Fibroblast of skin of left quadriceps (primary cell): ENCODE results near the gene MED12L.
"Not testable (repeated sequence)": the region's sequence is repeated elsewhere in the genome, so short reads cannot be mapped to it uniquely, and the experiment has no call there.

Experiments used
- DNase-seq, 2 experiments: peaks; one replicate each; pipeline ENCODE4 v3.0.0-alpha.2; 2013; ENCODE audit warnings: low read depth in 2 of 2

Gene MED12L

DNA sequence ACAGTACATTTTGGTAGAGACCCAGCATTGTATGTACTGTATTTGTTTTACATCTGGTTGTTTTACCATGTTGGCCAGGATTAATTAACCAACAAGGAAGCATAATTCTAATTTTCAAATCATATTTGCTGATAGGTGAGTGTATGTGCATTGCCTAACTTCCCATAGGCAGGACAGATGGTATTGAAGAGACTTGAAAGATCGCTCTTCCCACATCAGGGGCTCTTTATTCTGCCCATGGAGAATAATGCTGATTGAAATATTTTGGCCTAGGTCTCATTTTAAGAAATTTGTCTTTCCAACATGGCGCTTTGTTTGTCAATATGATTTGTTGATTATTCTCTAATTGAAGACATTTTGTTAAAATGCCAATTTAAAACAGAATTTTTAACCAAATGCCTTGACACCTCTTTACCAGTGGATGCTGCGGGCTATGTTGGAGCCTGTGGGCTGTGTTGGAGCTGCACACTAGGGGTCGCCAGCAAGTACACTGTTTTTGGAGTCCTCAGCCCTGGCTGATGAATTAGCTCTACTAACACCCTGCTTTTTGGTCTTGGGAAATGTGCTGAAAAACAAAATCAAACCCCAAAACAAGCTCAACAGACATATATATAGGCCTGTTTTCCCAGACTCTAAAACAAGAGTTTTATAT, 293.7 kb downstream of the MED12L start:
- no peak for DNase-seq

DNA sequence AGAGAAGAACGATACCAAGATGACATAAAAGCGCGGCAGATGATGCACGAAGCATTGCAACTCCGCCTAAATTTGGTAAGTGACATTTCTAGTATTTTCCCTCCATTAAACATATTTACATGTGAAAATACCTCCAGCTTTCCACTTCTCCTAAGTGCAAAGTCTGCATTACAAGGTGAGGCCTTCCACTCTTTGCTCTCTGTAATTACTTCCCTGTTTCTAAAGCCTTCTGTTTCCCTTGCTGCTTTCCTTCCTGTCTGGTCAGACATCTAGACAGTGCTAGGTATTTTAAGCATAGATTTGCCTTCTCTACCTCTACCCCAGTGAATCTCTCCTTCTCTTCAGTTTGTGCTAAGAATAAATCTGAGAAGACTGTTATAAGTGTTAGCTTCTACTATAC, 297.2 kb downstream of the MED12L start:
- DNase-seq: no peak

DNA sequence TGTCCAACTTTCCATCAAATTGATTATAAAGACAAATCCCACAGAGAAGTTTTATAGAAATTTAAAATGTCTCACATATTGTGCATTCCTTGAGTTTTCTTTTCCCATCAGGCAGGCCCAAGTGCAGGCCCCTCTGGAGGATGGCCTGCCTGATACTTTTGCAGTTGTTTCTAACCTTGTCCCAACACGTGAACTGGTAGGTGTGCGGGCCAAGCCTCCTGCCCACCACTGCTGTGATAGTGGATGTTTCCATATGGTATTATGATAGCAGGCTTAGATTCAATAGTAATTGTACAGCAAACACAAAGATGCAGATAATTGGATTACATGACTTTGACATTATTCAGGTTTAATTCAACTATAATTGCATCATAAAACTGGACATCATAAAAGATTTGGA, 297.6 kb downstream of the MED12L start:
- DNase-seq: no peak

DNA sequence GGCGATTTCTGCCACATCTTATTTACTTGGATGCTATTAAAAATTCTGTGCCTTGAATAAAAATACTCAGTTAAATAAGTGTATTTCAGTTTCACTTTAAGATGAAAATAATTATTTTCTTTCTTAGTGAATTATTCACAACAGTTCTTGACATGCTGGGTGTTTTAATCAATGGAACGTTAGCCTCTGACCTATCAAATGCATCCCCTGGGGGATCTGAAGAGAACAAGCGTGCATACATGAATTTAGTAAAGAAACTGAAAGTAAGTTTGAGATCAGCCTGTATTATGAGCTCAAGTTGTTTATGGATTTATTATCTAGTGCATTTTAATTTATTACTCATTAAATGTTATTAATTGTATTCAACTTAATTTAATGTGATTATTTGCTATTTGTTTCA, 298.5 kb downstream of the MED12L start:
- no peak for DNase-seq

DNA sequence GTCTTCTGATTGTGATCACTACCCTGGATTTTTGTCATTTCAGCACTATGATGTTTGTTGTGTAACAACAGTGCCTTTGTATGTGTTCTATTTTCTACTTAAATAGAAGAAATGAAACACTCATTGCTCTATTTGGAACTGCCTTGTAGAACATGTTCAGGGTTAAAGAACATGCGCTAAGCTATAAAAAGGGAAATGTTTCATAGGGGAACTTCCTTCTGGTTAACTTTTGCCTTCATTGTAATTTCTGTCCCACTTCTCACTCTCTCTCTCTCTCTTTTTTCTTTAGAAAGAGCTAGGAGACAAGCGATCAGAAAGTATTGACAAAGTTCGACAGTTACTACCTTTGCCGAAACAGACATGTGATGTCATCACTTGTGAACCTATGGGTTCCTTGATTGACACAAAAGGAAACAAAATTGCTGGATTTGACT, 299.3 kb downstream of the MED12L start, which contains the start of gene P2RY12:
Gene P2RY12, minus strand, starts transcription at position 13 of the 434 bp plus-strand sequence. CDS start 45,908 bp downstream, outside the sequence.
- DNase-seq: no peak

DNA sequence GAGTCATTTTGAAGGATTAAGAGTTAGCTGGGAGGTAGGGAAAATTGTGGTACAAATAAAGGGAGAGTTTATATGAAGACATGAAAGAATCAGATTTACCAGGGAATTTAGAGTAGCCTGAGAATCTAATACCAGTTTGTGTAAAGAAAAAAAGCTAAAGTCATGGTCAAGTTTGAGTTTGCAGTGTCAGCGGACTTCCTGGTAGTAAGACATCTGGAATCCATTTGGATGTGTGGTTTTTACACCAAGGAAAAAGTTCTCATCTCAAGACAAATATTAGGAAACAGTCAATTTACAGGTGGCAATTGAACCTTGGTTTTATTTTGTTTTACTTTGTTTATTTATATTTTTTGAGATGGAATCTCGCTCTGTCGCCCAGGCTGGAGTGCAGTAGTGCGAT, 300.6 kb downstream of the MED12L start:
- no peak for DNase-seq

DNA sequence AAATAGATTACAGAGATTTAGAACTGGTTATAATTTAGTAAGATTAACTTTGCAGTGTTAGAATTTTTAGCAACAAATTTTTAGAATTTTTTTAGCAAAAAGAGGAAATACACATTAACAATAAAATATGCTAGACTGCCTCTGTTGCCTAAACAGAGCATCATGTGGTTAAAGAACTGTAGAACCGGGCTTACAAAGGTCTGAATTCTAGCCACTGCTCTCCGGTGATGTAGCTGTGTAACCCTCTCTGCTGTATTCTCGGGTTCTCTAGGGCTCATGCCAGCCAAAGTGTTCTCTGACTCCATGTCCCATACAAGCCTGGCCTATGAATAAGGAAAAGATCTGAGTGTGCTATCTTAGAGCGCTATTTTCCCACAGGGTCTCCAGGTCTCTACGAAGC, 302.0 kb downstream of the MED12L start:
- DNase-seq: no peak

DNA sequence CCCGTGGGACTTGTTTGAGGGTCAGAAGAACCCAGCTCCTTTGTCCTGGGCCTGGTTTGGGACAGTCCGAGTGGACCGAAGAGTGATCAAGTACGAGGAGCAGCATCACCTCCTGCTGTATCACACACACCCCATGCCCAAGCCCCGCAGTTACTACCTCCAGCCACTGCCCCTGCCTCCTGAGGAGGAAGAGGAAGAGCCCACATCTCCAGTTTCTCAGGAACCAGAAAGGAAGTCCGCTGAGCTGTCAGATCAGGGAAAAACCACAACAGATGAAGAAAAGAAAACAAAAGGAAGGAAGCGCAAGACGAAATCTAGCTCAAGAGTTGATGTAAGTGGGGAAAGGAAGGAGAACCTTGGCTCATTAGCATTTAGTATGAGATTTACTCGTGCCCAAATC, 302.4 kb downstream of the MED12L start:
- no peak for DNase-seq

DNA sequence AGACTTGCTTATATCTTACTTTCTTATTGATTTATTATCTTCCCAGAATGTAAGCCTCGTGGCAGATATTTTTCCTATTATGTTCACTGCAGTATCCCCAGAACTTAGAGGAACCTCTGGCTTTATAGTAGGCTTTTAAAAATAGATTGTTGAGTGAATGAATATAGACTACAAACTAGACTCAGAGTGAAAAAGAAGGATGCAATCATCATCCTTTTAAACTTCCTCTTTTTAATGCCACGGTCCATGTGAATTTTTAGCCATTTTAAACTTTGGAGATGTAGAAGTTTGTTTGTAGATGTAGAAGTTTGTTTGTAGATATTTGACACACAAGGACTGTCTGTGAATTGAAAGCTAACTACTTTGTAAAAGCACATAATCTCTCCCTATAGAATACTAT, 306.3 kb downstream of the MED12L start:
- DNase-seq: no peak

DNA sequence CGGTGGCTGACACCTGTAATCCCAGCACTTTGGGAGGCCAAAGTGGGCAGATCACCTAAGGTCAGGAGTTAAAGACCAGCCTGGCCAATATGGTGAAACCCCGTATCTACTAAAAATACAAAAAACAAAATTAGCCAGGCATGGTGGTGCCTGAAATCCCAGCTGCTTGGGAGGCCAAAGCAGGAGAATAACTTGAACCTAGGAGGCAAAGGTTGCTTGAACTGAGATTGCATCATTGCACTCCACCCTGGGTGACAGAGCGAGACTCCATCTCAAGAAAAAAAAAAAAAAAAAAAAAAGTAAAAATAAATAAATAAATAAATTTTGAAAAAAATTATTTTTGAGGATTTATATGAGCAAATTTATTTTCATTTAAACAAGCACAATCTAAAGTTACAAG, 306.7 kb downstream of the MED12L start:
- not testable (repeated sequence) for DNase-seq

DNA sequence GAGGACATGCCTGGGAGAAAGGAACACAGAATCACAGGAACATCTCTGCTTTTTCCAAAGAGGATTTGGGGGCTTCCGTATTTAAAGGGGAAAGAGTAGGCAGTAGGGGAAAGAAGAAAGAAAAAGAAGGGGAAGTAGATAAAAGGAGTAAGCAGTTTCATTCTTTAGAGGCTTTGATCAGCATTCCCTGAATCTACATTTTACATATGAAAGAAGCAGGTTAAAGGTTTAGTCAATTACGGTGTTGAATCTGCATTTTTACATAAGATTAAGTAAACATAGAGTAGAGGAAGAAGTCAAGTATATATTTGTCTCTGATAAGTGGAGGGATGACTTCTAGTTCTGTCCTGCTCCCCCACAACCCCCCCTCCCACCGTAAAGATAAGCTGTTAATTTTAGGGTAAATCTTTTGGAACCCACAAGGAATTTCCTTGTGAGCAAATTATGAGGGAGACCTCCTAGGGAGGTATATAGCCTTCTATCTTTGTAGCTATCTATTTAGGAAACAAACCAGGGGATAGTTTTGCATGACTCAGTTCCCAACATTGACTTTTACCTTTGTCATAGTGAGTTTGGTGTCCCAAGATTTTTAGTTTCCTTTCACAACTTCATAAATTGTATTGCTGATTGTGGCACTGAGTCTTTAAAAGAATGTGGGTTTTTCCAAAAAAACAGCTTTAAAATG, 307.8 kb downstream of the MED12L start:
- no peak for DNase-seq

DNA sequence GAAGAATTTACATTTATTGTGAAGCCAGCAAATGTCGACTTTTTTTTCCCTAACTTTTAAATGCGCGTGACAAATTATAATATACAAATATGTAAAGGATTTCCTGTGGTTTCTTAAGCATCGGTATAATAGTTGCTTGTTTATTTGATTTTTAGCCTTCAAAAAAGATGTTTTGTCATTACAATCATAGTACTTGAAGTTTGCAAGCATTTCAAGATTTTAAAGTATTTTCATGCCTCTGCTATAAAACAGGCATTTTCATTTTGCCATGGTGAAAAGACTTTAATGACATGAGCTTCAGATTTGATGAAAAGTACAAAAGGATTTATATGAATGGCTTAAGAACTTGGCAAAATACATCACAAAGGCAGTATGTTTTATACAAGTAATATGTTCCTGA, 308.5 kb downstream of the MED12L start:
- DNase-seq: peak; percentile 63 to 64

DNA sequence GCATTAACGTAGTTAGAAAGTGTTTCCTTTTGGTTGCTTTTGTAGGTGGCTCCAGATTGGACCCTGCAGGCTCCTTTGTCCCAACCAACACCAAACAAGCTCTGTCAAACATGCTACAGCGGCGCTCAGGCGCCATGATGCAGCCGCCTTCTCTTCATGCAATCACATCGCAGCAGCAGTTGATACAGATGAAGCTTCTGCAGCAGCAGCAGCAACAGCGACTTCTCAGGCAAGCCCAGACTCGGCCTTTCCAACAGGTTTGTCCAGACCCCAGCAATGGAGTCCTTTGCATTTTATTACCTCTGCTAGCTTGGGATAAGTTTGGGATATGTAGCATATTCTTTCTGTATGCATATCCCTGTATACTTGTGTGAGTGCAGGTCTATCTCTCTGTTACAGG, 309.1 kb downstream of the MED12L start:
- DNase-seq: no peak

DNA sequence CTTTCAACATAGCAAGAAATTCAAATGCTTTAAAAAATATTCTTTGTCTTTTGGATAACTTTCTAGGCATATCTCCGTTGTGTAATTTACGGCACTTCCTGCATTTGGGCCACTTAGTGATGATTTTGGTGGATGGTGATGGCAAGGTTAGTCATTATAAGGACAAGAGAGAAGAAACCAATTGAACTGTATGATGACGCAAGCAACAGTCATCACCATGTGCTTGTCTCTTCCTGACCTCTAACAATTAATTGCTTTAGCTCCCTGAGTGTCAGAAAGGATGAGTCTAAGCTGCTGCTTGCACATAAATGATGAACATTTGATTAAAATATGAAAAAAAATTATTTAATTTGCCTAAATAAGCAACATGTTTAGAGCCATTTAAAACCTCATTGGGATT, 310.3 kb downstream of the MED12L start:
- no peak for DNase-seq

DNA sequence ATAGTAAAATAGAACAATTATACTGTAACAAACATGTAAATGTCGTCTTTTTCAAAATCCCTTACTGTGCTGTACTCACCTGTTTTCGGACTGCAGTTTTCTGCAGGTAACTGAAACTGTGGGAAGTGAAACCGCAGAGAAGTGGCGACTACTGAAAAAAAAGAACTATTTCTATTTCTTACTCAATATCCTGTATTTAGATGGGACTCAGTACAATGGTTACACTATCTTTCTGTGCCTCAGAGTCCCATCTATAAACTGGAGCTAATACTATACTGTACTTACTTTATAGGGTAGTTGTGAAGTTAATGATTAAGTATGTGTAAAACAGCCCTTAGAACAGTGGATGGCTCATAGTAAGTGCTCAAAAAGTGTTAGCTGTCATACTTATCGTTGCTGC, 313.4 kb downstream of the MED12L start:
- no peak for DNase-seq

DNA sequence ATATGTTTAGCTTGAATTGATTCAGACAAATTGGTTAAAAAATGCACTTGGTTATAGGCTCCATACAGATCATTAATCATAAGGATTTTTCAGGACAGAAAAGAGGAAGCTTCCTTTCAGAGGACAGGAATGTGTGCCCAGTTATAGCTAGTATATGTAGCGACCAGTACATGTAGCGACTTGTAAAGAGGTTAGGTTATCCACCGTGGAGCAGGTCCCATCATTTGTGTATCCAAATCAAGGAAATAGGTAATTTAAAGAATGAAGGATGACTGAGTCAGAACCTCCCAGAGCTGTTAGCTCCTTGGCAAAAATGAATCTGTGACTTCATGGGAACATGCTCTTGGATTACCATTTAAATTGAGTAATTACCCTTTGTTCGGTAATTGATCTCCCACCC, 314.9 kb downstream of the MED12L start:
- DNase-seq: no peak

DNA sequence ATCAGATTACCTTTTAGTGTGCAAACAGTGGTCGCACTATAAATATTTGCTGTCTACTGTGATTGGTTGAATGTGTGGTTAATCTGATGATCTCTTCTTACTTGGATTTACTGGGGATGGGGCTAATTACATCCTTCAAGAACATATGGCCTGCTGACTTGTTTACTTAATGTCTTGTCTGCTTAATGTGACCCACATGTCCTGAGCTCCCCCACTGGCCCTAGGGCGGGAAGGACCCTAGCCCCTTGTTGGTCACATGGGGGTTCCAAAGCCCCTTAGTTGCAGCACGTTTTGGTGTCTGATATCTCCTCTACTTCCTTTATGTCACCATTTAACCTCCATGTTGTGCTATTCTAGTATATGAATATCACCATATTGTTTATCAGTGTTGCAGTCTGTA, 316.9 kb downstream of the MED12L start:
- DNase-seq: no peak

DNA sequence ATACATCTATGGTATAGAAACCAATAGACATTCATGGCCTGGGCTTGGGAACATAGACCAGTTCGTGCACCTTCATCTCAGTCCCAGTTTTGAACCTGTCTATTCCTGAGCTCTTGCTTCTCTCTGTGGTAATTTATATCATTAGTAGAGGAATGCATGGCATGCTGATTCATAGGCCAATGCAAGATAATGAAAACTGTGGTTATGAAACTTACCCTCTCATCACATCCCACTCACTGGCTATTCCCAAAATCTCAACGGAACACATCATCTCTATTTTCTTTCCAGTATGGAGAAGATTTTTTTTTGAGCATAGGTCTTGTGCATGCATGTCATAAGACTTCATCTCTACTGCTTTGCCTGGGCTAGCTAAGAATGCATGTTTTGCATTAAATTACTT, 317.8 kb downstream of the MED12L start:
- DNase-seq: peak; percentile 66 to 72

DNA sequence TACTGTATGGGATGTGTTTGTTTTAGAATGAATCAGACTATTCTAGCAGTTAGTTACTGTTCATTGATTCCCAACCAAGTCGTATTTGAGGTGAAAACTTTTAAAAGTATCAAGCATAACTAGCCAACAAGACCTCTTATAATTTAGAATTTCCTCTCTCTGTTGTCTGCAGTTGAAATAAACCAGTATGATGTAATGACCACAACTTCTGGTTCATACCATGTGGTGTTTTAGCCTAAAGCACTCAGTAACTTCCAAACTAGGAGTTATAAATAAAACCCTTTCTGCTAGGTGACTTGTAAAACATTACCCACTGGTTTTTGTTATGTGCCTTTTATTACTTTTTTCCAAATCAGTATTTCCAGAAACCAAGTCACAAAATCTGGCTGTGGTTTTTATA, 318.9 kb downstream of the MED12L start:
- DNase-seq: peak; percentile 56 to 60

DNA sequence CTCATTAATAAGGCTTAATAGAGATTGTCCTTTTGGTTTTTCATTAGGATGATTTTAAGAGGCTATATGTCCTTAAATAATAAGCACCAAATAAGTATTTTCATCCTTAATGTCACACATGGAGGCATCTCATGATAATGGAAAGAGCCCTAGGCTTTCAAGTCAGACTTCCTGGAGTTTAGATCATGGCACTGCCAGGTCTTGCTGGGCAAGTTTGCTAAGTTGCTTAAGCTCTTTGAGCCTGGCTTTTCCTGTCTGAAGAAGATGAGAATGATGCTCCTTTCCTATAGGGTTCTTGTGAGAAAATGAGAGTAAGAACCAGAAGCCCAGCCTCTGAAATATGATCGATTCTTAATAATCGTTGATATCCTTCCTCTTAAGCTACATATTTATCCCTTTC, 322.5 kb downstream of the MED12L start:
- no peak for DNase-seq

DNA sequence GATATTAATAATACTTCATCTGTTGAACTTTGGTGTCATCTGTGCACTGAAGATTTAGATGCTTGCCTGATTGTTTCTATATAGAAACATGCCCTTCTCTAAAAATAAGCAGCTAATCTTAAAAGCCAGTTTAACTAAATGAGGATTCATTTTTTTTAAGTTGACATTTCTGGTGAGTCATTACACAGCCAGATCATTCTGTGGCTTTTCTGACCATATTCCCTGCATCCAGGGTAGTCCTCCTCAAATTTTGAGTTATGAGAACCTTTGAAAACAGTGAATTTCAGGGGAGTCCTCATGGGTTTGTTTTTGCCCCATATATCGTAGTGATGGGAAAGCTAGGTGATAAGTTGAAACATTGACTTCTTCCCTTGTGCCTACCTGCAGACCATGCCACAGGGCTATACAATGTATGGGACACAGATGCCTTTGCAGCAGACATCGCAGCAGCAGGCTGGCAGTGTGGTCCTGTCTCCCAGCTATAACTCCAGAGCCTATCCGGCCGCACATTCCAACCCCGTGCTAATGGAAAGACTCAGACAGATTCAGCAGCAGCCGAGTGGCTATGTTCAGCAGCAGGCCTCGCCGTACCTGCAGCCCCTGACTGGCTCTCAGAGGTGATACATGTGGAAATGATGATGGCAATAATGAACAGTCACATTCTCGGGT, 325.6 kb downstream of the MED12L start:
- peak in 1 of 2 experiments; percentile 25 for DNase-seq

DNA sequence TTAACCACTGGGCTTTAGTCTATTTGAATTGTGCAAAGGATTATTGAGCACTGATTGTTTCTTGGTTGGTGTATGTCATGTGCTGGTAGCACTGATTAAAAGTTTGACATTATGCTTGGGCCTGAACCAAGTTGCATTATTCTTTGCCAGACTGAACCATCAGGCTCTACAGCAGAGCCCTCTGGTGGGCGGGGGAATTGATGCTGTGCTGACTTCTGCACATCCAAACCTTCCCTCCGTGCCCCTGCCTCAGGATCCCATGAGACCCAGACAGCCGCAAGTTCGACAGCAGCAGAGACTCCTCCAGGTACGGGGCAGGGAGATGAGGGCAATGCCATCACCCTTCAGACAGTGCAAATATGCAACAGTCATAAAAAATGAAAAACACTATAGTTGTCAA, 327.5 kb downstream of the MED12L start:
- DNase-seq: no peak

DNA sequence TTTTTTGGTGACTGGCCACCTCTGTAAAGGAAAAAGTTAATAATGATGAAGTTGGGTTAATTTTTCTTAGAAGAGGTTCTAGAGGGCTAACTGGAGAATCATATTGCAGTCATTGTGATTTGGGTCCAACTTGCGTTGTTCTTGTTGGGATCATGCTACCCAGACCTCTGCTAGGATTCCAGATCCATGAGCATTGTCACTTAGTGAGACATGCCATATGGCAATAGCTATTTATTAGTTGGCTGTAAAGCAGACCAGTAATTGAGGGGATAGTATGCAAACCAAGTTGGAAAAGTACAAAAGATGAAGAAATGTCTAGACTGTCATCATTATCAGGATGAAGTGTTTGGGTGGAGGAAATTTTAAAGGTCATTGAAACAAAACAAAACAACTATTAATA, 329.8 kb downstream of the MED12L start:
- no peak for DNase-seq
